HG02610 (cell line): ENCODE results near the gene MARCOL.

Experiments used
- ATAC-seq: cut with Tn5 transposase; IDR thresholded peaks from one replicate; pipeline ENCODE4 v1.9.1; 2021; ENCODE audit warnings: mild to moderate bottlenecking, moderate library complexity; ENCODE audit not compliant: unreplicated experiment

Gene MARCOL, protein sequence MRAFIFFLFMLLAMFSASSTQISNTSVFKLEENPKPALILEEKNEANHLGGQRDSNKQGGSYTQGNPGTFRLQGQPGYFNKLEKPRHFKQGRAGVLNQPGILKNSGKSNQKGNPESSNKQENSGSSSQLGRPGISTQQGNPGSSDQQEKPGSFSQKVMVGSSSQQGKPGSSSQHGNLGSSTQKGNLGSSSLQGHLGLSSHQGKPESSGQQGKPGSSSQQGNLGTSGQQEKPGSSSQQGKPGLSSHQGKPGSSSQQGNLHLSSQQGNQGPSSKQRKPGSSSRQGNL

DNA sequence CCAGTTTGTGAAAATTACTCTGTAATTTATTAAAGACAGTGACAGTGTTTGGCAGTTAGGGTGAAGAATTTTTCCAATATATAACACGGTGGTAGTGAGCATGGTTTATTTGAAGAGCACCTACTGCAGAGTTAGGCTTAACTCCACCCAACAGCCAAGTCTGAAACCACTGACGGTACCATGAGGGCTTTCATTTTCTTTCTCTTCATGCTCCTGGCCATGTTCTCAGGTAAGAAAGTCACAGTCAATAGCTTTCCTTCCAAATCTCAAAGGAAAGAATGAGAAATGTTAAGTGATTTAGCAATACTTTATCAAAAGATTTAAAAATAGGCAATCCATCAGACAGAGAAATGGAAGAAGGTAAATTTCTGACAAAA lies at the start of gene MARCOL:
Gene MARCOL, plus strand, starts transcription at position 108 of the 377 bp plus-strand sequence. Its CDS starts 73 bp downstream, at position 181.
- ATAC-seq, result no peak

DNA sequence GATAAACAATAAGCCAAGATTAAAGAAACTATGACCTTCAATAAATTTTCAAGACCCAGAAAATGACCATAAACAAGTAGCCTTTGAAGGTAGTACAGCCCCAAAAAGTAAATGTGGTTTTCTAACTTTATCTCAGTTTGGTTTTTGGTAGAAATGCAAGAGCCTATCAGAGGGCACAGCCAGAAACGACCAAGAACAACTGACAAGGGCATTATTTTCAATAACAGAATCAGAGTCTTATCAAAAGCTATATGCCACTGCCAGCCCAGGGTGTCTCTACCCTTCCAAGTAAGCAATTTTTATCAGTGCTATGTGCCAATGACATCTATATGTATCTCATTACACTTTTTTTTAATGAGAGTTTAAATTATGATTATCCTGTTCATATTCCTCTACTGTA lies 47.3 kb upstream of the MARCOL start:
- ATAC-seq, result no peak

DNA sequence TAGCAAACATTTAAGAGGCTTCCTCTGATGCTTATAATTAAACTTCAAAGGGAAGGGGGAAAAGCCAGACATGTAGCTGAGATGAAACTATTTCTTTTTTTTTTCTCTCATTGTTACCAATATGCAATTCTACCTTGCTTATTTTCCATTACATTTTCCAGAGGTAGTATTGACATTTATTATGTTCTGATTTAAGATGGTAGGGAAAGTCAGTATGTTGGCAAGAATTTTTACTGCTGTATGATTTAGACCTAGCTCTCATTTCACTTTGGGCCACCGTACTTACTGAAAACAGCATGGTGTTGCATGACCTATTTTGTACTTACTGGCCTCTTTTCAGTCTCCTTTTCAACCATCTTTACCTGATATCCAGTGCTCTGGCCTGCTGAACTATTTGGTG lies 45.1 kb upstream of the MARCOL start:
- no peak for ATAC-seq

DNA sequence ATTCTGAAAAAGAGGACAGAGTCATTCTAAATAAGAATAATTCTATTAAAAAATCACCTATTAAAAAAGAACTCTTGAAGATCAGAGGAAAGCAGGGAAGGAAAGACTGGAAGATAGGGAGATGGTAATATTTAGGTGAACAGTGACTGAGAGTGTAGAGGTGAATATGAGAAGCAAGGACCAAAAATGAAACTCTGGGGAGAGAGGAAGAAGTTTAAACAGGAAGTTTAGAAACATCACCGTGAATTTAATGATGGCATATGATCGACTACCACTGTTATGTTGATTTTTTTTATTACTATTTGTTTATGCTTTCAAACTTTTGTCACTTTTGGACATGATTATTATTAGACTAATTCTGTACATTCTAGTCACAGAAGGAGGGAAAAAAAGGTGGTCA lies 37.2 kb upstream of the MARCOL start:
- no peak for ATAC-seq

DNA sequence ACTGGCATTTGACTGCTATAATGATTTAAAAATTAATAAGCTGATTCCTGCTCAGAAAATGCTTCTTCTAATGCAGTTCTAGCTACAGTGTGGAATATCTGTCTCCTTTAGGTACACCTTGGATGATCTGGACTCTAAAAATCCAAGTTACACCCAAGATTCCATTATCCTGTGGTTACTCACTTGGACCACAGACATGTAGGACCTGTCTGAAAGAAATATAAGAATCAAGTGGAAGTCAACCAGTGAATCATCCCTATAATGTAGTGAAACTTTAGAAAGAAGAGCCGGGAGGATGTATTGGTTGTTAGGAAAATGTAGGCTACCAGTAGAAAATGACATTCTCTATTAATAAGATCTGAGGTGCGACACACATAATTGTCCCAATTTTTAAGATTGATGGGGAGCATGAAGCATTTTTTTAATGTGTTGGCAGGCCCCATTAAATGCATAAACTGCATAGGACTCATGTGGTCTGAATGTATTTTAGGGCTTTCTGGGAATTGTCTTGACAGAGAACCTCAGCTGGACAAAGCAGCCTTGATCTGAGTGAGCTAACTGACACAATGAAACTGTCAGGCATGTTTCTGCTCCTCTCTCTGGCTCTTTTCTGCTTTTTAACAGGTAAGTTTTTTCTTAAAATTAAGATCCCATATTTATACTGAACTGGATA lies 35.7 kb upstream of the MARCOL start, which contains the start of gene SPINK6:
Gene SPINK6, plus strand, starts transcription at position 512 of the 673 bp plus-strand sequence. Its CDS starts 55 bp downstream, at position 567.
- no peak for ATAC-seq

DNA sequence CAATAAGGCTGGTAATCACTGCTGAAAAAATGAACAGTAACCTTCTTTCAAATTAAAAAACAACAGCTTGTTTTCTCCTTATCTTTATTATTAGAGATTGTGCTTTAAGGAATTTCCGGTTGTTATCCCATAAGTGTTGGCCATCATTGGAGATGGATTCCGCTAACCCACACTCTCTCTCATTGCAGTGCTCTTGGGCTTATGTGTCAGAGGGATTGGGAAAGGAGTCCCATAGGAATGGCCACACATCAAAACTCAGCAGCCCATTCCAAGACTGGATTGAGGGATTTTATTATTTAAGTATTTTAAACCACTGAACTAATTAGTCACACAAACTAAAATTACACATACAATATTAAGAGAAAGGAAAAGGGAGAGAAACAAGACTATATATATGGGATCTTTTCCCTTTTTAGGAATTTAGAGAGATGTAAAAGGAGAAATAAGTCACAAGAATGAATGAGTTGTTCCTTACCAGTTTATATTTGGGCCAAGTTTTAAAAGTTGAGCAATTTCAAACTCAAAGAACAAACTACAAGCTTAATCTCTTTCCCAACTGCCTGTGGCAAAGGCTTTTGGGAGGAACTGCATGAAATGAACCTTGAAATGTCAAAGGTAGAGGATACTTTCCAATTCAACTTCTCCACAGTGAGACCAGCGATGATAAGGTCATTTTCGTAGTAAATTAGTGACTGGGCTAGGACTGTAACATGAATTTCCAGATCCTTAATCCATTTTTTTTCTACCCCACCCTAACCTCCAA lies 33.1 kb upstream of the MARCOL start:
- no peak for ATAC-seq

DNA sequence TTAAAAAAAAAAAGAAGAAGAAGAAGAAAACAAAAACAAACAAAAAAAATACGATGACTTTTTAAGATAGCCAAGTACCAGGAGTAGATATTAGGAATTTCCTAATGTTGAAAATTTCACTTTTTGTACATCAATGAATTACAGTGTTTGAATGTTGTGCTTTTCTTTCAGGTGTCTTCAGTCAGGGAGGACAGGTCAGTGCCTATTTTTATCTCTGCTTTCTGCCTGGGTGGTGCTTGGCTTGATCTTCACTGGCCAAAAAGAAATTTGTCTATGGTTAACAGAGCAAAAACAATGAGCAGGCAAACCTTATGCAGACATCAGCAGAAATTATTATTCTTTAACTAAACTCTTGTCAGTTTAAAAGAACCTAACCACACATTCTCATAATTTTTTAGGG lies 32.5 kb upstream of the MARCOL start:
- ATAC-seq, result no peak

DNA sequence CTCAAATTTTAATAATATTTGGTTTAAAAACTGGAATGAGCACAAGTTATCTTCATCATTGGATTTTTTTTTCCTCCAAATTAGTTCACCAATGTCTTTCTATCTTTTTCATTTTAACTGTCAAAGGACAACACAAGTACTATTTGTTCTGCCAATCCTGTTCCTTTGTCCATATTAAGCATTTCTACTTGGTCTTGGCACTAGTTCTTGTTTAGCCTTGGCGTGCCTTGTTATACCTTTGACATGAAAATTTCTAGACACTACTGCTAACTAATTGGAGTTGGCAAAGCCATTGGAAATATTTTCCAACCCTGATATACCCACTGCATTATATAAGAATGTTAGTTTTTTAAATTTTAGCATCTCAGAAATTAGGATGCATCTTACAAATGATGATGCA lies 31.7 kb upstream of the MARCOL start:
- no peak for ATAC-seq

DNA sequence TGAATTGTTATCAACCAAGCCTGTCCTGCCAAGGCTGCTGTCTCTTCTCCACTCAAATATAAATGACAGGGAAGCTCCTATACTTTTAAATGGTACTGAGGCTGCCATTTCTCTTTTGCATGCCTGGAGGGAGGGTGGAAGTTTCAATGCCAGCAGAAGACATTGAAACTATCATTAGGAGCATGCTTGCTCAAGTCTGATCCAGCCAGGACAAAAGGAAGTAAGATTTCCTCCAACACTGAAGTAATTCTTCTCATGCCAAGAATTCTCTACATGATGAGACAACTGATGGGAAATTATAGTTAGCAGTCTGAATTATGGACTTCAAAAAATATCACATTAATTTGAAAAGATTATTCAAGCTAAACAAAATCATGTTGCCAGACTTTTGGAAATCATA lies 30.1 kb upstream of the MARCOL start:
- ATAC-seq, result no peak

DNA sequence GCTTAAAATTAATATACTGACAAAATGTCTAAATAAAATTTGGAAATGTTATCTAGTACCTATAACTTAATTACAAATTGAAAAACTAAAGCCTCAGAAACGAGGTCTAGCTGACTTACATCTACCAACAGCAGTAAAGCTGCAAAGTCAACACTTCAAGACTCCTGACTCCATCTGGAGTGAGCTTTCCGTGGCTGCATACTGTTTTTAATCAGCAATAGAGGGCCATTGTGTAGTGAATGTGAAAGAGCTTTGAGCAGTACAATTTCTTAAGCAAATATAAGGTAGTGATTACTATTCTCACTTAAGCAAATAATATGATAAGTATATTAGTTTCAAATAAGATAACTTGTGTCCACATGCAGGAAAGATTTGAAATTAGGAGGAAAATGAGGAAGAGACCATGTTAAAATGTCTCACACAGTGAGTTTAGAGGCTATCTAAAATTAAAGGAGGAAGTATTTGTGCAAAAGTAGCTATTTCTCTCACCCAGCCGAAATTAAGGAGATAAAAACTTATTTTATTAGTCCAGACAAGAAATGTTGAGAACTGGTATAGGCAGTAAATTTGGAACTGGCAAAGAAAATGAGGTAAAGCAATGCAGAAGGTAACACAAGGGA lies 29.1 kb upstream of the MARCOL start:
- ATAC-seq, result no peak

DNA sequence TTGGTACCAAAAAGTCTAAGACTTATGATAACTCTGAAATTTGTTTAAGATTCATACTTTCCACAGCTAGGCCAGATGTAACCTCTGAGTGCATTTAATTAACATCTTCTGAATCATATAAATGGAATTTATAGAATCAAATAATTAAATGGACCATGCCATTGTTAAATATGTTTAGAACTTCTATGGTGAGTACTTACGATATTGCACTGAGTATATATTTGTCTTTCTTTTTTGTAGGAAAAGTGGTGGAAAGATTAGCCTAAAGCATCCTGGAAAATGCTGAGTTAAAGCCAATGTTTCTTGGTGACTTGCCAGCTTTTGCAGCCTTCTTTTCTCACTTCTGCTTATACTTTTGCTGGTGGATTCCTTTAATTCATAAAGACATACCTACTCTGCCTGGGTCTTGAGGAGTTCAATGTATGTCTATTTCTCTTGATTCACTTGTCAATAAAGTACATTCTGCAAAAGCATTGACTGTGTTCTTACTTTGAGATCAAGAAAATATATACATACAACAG lies 23.6 kb upstream of the MARCOL start:
- no peak for ATAC-seq

DNA sequence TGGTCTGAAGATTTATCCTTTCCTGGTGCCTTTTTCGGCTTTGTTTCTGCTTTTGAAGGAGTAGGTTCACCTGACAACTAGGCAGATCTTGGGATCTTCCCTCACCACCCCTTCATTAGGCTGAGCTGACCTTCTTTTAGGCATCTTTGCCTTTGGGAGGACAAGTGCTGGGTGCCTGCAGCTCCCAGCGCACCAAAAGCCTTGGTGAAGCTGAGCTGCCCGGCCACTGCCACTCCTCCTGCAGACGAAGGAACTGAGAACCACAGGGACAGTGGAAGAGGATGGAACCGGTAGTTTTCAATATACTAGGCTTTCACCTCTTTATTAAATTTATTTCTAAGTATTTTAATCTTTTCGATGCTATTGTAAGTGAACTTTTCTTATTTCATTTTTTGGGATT lies 16.8 kb upstream of the MARCOL start:
- ATAC-seq, result no peak

DNA sequence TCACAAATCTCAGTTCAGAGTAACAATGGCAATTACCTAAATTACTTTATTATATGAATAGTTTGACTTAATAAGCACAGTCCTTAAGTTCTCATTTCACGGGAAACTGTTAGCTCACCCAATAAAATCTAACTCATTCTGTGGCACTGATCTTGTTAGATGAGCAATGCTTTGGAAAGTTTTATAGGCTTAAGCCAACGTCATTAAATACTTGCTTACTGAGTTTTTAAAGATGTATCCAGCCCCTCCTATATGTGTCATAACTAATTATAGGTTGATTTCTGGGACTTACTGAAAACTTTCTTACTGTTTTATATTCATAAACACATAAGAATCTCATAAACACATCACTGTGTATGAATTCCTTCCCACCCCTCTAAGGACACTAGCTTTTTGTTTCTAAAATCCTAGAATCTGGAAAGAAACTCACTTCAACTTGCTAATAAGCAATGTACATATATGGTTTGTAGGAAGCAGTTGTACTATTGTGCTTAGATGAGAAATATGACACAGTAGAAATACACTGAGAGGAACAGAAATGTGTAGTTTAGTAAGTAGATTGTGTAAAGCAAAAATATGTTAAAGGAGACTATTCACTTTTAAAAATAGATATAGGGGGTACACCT lies 14.1 kb upstream of the MARCOL start:
- ATAC-seq, result no peak

DNA sequence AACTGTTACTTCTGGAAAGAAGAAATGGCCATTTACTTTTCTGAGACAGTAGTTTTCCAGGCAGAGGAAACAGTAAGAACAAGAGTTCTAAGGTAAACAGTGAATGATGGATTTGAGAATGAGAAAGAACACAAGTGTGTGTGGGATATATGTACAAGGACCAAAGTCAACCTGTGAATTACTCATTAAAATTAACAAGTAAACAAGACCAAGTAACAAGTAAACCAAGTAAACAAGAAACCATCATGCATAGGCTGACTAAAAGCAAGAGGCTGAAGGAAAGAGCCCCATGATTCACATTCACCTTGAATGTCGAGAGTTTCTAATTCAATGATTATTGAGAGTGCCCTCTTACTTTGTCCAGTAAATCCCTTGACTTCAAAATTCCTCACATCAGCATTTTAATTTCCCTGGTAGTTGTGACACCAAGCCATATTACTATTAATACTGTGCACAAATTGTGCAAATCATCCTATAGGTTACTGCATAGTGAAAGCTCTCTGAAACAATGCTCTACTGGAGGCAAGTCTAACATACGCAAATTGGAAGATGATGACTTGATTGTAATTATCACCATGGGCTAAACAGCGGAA lies 9.8 kb upstream of the MARCOL start:
- no peak for ATAC-seq

DNA sequence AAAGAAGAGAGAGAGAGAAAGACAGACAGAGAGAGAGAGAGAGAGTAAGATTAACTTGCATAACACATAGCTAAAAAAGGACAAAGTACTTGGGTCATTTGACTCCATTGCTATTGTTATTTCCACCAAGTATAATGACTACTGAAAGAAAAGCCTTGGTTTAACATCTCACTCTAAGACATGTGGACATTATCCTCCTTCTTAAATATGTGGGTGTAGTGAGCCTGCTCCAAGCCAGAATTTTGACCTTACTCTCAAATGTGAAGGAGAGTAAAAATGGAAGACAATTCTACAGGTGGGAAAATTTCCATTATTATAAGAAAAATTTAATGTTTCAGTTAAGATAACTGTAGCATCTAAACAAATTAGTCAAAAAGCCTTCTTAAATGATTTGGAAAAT lies 8.5 kb upstream of the MARCOL start:
- ATAC-seq, result no peak

DNA sequence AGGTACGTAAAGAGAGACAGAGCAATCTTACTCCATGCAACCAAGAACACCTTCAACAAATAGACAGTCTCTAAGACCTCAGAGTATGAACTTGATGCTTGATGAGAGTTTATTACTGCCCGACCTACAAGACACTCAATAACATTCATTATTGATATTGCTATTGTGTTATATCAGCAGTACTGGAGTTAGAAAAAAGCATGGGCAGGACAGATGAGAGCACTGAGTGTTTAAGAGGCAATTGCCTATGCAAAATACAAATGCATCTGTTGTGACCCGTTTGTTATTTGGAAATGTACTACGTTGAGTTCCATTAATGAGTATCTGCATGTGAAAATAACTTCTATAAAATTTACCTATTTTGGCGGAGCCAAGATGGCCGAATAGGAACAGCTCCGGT lies 8.1 kb upstream of the MARCOL start:
- ATAC-seq, result no peak

DNA sequence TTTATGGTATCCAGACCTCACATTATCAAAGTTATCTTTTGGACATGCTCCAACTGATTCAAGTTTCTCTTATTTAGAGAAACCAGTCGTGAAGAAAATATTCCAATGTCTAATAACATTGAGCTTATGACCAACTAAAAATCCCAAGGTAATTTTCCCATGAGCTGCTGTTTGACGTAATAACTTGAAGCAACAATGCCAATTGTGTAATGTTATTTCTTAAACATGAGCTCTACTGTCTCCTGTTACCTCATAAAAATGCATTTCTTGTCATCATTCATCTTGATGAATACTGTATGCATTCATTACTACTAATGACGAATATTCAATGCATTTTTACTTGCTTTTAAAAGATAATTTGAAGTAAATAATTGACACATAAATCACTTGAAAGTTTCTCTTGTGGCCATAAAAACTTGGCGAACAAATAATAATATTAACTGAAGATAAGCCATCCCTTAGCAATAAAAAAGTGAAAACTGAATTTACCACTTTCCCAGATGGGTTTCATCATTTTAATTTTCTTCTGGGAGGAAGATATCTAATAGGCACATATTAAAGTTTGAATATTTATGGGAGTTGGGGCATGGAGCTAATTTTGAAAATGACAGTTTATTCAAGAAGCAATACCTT lies 424 bp upstream of the MARCOL start:
- ATAC-seq, result no peak

DNA sequence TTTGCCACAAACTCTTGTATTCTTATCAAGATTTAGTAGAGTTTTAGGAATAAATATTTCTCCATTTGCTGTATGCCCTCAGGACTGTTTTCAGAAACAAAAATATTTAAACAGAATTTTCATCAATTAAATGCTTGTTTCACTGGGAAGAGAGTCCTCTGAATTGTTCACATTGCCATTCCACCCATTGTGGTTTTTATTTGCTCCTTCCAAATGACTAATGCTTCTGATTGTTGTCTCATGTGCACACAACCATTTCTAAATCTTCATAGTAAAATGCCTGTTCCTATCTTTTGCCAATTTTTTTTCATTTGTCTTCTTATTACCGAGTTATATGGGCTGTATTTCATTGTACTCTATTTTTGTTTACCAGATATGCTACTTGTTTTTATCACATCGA lies 10.6 kb downstream of the MARCOL start:
- no peak for ATAC-seq

DNA sequence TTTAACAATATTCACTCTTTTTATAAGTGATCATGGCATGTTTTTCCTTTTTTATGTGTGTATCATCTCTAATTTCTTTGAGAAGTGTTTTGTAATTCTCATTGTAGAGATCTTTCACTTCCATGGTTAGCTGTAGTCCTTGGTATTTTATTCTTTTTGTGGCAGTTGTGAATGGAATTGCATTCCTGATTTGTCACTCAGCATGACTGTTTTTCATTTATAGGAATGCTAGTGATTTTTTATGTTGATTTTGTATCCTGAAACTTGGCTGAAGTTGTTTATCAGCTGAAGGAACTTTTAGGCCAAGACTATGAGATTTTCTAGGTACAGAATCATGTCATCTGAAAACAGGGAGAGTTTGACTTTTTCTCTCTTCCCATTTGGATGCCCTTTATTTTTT lies 17.1 kb downstream of the MARCOL start:
- no peak for ATAC-seq

DNA sequence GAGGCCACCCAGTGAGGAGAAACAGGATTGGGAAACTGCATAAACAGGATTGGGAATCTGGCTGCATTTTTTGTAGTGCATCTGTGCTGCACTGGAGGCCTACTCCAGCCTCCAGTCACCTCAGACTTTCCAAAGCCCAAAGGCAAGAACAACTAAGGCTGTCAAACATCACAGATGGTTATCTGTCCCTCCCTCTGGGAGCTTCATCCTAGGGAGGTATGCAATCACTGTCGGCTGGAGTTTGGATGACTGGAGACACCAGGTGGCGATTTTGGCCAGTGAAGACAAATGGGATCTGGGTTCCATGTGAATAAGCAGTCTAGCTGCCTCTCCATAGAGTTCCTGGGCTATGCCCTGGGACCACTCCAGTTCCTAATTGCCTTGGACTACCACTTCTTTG lies 21.0 kb downstream of the MARCOL start:
- no peak for ATAC-seq
